PC-9 (cell line): ENCODE results near the gene SPINK5.

Source experiments
- CTCF ChIP-seq: fragments of 200-600 bp; sonication (generic); conservative IDR thresholded peaks from 2 replicates; pipeline ENCODE4 v1.6.1; 2017; ENCODE audit warnings: mixed run types, antibody characterized with exemption, mild to moderate bottlenecking, moderate library complexity
- EZH2 ChIP-seq: fragments of 200-600 bp; sonication (generic); IDR thresholded peaks from 2 replicates; pipeline ENCODE4 v1.8.0; 2017; ENCODE audit warnings: antibody characterized with exemption, low read depth

GRCh38 chr5:148029131-148029530 lies 34.6 kb upstream of the SPINK5 start:
- TF ChIP-seq CTCF (no peak), EZH2 (no peak)
